Mucosa of descending colon (tissue), 3 donors: ENCODE results near the gene MSH3. TPM values are rescaled to one million over a fixed set of nuclear protein-coding genes. Genes with fewer than 3 reads are reported as not detected.

Source experiments
- ATAC-seq: fragments of 200-7000 bp; cut with Tn5 transposase; one replicate; pipeline ENCODE4 v1.9.1; 2020; ENCODE audit warnings: mild to moderate bottlenecking, moderate library complexity
- DNase-seq, 3 donors: peaks; one replicate each; pipeline ENCODE4 v3.0.0-alpha.2; 2020
- H3K36me3 ChIP-seq: fragments of 200-600 bp; one replicate; pipeline ENCODE4 v1.8.0; 2021; ENCODE audit warnings: low read depth, mild to moderate bottlenecking
- H3K4me1 ChIP-seq: fragments of 200-600 bp; one replicate; pipeline ENCODE4 v1.8.0; 2021; ENCODE audit warnings: low read depth, mild to moderate bottlenecking
- H3K4me3 ChIP-seq: fragments of 200-600 bp; one replicate; pipeline ENCODE4 v1.8.0; 2021; ENCODE audit warnings: mild to moderate bottlenecking
- H3K9me3 ChIP-seq: fragments of 200-600 bp; one replicate; pipeline ENCODE4 v1.8.0; 2021; ENCODE audit warnings: mild to moderate bottlenecking
- intact Hi-C, 2 donors: fragments of 100-400 bp; cut with DNase I in 1 of 2; cut with micrococcal nuclease in 1 of 2; formaldehyde crosslinking; loops; one replicate each; pipeline versions ENCODE4 v1.11.0 to v1.11.1; 2022; cut with DNase I, micrococcal nuclease
- total RNA-seq, 3 donors: library from RNA; stranded (reverse); fragmentation: NEBNext Ultra II Directional in 2 of 3; extraction: Animal tissue kit (Norgen Biotek cat#: 25700) in 2 of 3; gene quantifications; one replicate each; pipeline versions ENCODE4 v1.2.1 to v1.2.4, GENCODE V29; 2021 to 2023
- TF ChIP-seq, protein P1 (sequence below): fragments of 200-600 bp; IDR thresholded peaks from one replicate; pipeline ENCODE4 v1.8.0; 2022; ENCODE audit warnings: antibody characterized with exemption, mild to moderate bottlenecking
- donor health status: DM: no; HTN: no; CAD: no; lungs with moderate emphysema.
- donor health status: DM: no; HTN: no; CAD: no.
- donor health status: DM: no; HTN: yes; CAD: no.

The MSH3 gene
- total RNA-seq, 3 donors from 2014 or later, result 16.8 to 20.0 (median 17.1) TPM

DNA sequence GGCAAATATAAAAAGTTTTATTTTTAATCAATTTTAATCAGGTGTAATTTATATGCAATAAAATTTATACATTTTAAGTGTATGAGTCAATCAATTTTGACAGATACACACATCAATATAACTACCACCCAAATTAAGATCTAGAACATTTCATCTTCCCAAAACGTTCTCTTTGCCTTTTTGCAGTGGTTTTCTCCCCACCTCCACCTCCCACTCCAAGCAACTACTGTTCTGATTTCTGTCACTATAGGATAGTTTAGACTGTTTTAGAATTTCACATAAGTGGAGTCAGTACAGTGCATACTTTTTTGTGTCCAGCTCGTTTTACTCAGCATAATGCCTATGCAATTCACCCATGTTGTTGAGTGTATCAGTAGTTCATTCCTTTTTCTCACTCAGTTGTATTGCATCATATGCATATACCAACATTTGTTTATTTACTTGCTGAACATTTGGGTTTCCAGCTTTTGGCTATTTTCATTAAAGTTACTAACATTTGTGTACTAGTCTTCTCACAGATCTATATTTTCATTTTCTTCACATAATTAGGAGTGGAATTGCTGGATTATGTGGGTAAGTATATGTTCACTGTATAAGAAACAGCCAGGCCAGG, 52.5 kb downstream of the MSH3 start:
- no peaks in the 10 kb centered on the region for H3K9me3 ChIP-seq
- DNase-seq, result no peak
- TF ChIP-seq, protein P1, sequence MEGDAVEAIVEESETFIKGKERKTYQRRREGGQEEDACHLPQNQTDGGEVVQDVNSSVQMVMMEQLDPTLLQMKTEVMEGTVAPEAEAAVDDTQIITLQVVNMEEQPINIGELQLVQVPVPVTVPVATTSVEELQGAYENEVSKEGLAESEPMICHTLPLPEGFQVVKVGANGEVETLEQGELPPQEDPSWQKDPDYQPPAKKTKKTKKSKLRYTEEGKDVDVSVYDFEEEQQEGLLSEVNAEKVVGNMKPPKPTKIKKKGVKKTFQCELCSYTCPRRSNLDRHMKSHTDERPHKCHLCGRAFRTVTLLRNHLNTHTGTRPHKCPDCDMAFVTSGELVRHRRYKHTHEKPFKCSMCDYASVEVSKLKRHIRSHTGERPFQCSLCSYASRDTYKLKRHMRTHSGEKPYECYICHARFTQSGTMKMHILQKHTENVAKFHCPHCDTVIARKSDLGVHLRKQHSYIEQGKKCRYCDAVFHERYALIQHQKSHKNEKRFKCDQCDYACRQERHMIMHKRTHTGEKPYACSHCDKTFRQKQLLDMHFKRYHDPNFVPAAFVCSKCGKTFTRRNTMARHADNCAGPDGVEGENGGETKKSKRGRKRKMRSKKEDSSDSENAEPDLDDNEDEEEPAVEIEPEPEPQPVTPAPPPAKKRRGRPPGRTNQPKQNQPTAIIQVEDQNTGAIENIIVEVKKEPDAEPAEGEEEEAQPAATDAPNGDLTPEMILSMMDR, result no peak
- intact Hi-C loops, result no loop called here
- H3K36me3 ChIP-seq, result no peaks in the 10 kb centered on the region
- H3K4me1 ChIP-seq, result no peaks in the 10 kb centered on the region
- H3K4me3 ChIP-seq, result no peak overlapping the region
- ATAC-seq, result no peak

DNA sequence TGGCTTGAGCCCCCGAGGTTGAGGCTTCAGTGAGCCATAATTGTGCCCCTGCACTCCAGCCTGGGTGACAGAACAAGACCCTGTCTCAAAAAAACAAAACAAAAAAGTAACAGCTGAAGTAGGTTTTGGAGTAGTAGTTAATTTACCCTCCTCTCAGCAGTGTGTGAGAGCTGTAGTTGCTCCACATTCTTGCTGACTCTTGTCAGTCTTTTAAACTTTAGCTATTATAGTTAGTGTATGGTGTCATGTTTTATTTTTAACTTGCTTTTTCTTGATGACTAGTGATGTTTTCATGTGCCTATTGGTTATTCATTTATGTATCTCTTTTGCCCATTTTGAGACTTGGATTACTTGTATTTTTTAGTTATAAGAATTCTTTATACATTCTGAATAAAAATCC, 53.2 kb downstream of the MSH3 start:
- Histone ChIP-seq H3K9me3 (no peaks in the 10 kb centered on the region), H3K4me3 (no peak overlapping the region), H3K4me1 (no peaks in the 10 kb centered on the region), H3K36me3 (no peaks in the 10 kb centered on the region)
- intact Hi-C loops, result no loop called here
- DNase-seq (no peak), ATAC-seq (no peak)
- TF ChIP-seq, protein P1, result no peak

DNA sequence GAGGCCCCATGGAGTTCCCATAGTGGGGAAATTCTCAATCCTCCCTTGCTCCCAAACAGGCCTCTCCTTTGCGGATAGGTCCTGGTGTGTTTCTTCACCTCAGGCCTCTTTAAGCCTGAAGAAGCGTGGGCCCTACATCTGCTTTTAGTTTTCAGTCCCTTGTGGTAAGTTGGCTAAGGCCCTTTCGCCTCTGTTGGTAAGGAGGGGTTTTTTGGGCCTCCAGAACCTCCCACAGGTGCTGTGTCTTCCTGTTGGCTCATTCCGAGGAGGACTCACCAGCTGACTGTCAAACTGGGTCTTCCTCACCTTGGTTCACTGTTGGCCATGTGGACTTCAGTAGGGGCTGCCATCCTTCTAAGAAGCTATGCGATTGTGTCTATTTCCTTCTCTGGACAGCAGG, 56.8 kb downstream of the MSH3 start:
- H3K9me3 ChIP-seq, result no peaks in the 10 kb centered on the region
- no peaks in the 10 kb centered on the region for H3K36me3 ChIP-seq
- H3K4me3 ChIP-seq, result no peak overlapping the region
- TF ChIP-seq, protein P1, result no peak
- DNase-seq (no peak), ATAC-seq (no peak)
- intact Hi-C loops, result no loop called here
- H3K4me1 ChIP-seq, result no peaks in the 10 kb centered on the region

DNA sequence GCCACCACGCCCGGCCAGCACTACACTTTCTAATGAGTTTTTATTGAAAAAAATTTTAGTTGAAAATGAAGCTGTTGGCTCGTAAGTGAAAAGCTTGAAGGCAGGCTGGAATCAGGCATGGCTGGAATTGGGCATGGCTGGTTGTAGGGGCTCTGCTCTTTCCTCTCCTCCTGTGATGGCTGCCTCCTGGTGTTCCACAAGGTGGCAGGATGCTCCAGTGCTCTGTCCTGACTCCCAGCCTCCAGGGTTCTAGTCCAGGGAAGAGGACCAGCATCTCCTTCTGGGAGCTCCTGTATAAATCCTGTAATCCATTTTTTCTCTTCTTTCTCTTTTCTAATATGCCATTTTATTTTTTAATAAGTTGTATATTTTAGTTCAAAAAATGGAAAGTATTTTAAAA, 57.5 kb downstream of the MSH3 start:
- TF ChIP-seq, protein P1, result no peak
- no peaks in the 10 kb centered on the region for H3K4me1 ChIP-seq
- DNase-seq (no peak), ATAC-seq (peak; percentile 60)
- no peaks in the 10 kb centered on the region for H3K9me3 ChIP-seq
- no peaks in the 10 kb centered on the region for H3K36me3 ChIP-seq
- H3K4me3 ChIP-seq, result no peak overlapping the region
- intact Hi-C loops, result no loop called here

DNA sequence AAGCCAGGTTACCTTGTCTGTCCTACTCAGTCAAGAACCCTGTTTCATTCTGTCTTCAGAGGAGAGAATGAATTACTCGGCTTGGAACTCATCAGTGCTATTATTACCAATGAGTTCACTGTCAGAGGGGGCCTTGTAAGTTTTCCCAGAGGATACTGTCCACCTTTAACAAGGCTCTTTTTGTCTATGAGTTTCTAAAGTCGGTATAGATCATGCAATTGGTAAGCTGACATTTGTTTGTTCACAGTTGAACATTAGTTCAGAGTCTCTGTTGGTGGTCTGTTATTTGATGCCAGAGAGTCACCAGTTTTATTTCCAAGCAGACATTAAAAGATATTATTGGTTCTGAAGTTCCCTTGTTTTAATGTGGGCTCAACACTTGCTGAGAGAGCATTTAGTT, 58.5 kb downstream of the MSH3 start:
- Histone ChIP-seq H3K36me3 (no peaks in the 10 kb centered on the region), H3K9me3 (no peaks in the 10 kb centered on the region), H3K4me1 (no peaks in the 10 kb centered on the region), H3K4me3 (no peak overlapping the region)
- ATAC-seq (no peak), DNase-seq (no peak)
- TF ChIP-seq, protein P1, result no peak
- intact Hi-C loops, result no loop called here

DNA sequence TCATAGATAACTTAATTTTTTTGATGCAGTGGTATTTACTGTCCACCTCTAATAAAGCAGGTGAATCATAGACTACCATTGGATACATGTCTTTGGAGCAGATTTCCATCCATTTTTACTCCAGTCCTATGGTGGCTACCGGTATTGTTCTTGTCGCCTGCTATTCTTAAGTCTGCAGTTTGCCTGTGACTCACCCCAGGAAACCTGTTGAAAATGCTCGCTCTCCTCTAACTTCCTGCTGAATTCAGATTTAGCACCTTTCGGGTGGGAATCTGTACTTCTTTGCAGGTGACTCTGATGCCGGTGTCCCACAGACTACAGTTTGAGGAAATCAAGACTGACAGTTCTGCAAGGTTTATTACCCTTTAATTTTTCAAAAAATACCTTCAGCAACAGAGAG, 59.2 kb downstream of the MSH3 start:
- no peaks in the 10 kb centered on the region for H3K9me3 ChIP-seq
- ATAC-seq, result no peak
- TF ChIP-seq, protein P1, result no peak

More for the DNA sequence above, 59.2 kb downstream of the MSH3 start:
- intact Hi-C loops, result no loop called here
- DNase-seq, result no peak
- no peaks in the 10 kb centered on the region for H3K4me1 ChIP-seq
- H3K36me3 ChIP-seq, result no peaks in the 10 kb centered on the region
- H3K4me3 ChIP-seq, result no peak overlapping the region
